COR-L47 (cell line): Measurements from ENCODE around the gene DUSP7.

Source experiments
- DNase-seq: peaks from one replicate; lab custom pipeline; 2025; lab: John Stamatoyannopoulos, UW

DUSP7 gene

GRCh38 chr3:52056521-52056967 lies at the start of gene DUSP7:
TSS of gene DUSP7 (minus strand) at chr3:52056571. CDS start at chr3:52056366, 205 bp downstream.
- DNase-seq: peak; percentile 25

- DNase-seq: no peak
These were observed 48.6 kb upstream of the DUSP7 start for GRCh38 chr3:52104684-52105640.

GRCh38 chr3:52102934-52103333 lies 46.6 kb upstream of the DUSP7 start:
- DNase-seq: no peak

GRCh38 chr3:52099001-52099401 lies 42.6 kb upstream of the DUSP7 start:
- no peak for DNase-seq

GRCh38 chr3:52097851-52098507 lies 41.6 kb upstream of the DUSP7 start:
- no peak for DNase-seq

GRCh38 chr3:52095990-52096775 lies 39.8 kb upstream of the DUSP7 start:
- no peak for DNase-seq

- DNase-seq: no peak
These were observed 38.5 kb upstream of the DUSP7 start for GRCh38 chr3:52094571-52095485.

- DNase-seq: no peak
These were observed 37.6 kb upstream of the DUSP7 start for GRCh38 chr3:52093756-52094545.

GRCh38 chr3:52092891-52093290 lies 36.5 kb upstream of the DUSP7 start:
- no peak for DNase-seq

GRCh38 chr3:52092271-52092660 lies 35.9 kb upstream of the DUSP7 start:
- no peak for DNase-seq

GRCh38 chr3:52091586-52092270 lies 35.4 kb upstream of the DUSP7 start:
- no peak for DNase-seq

- no peak for DNase-seq
These were observed 34.6 kb upstream of the DUSP7 start for GRCh38 chr3:52090933-52091468.

GRCh38 chr3:52090131-52090932 lies 34.0 kb upstream of the DUSP7 start:
- no peak for DNase-seq

GRCh38 chr3:52089691-52090090 lies 33.3 kb upstream of the DUSP7 start:
- no peak for DNase-seq

- no peak for DNase-seq
These were observed 32.3 kb upstream of the DUSP7 start for GRCh38 chr3:52088445-52089367.

- DNase-seq: no peak
These were observed 31.4 kb upstream of the DUSP7 start for GRCh38 chr3:52087731-52088130.

- no peak for DNase-seq
These were observed 30.7 kb upstream of the DUSP7 start for GRCh38 chr3:52086976-52087663.
